Measurements from ENCODE around the gene SERPINB7.

DNA sequence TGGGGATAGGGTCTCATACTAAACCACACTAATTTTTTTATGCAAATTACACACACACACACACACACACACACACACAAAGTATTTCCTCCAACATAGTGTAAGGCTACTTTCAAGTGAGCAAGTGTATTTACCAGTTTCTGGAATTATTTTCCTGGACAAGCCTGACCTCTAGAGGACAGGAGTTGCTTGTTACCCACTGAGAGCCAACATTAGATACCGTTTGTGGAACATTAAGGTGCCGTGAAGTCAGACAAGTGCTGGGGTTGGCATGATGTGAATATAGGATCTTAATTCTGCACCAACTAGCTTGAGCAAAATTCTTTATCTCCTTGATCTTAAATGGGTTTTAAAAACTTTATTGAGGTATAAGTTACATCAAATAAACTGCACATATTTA lies 72.9 kb downstream of the SERPINB7 start:
- TF ChIP-seq CTBP1 (IDR thresholded peaks at IDR 0.05; ENCODE audit: borderline replicate concordance), result no peak
- no peak for TF ChIP-seq LEF1 (IDR thresholded peaks at IDR 0.05; ENCODE audit: borderline replicate concordance)
- TF ChIP-seq FOXM1 (IDR thresholded peaks at IDR 0.05; ENCODE audit: borderline replicate concordance), result no peak
- no peak for TF ChIP-seq BHLHE40 (IDR thresholded peaks at IDR 0.05; ENCODE audit: borderline replicate concordance)
- no peak for TF ChIP-seq HDGF (IDR thresholded peaks at IDR 0.05; ENCODE audit: borderline replicate concordance)
- no peak for TF ChIP-seq SP1 (IDR thresholded peaks at IDR 0.05)
- TF ChIP-seq NFRKB (IDR thresholded peaks at IDR 0.05), result no peak
- TF ChIP-seq ARNT (IDR thresholded peaks at IDR 0.05), result no peak
- TF ChIP-seq SUZ12 (IDR thresholded peaks at IDR 0.05), result no peak
- no peak for TF ChIP-seq FOXK2 (IDR thresholded peaks at IDR 0.05)
- no peak for TF ChIP-seq ELF4 (IDR thresholded peaks at IDR 0.05)
- no peak for TF ChIP-seq FOXA1 (IDR thresholded peaks at IDR 0.05)
- no peak for TF ChIP-seq L3MBTL2 (conservative IDR thresholded peaks at IDR 0.05)
- no peak for TF ChIP-seq TARDBP (IDR thresholded peaks at IDR 0.05)

Data from HEK293T (cell line).